ENCODE measurements around the gene STARD13.

GRCh38 chr13:33201659-33202058 is 83.9 kb downstream of the STARD13 start:
- TF ChIP-seq ZNF274 (IDR thresholded peaks at IDR 0.05; ENCODE audit: low read depth, low read length) (no peak), YY1 (IDR thresholded peaks at IDR 0.05; ENCODE audit: insufficient read depth, insufficient read length) (no peak), SUZ12 (IDR thresholded peaks at IDR 0.05; ENCODE audit: extremely low read depth, insufficient read depth, insufficient read length) (no peak)

Data from NT2/D1 (cell line).